ENCODE measurements around the gene COG4. TPM values are rescaled to one million over a fixed set of nuclear protein-coding genes. Genes with fewer than 3 reads are reported as not detected.

Gene COG4
- total and polyA plus RNA-seq, 2 experiments from 2014 or later, result 28.8 to 38.1 TPM

DNA sequence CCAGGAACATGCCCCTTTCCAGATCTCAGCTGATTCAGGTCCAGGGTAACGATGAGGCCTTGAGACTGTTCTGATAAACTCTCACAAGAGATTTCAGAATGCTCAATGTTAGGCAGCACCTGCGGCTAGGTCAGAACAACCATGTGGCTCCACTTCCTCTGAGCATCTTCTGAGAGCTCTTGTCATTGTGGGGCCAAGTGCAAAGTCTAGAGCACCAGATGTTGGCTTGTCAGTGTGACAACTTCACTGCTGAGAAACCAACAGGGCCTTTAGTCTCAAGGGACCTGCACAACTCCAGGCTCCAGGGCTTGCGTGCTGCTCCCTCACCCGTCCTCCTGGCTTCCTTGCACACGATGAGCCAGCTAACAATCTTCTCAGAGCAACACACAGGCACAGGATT lies 39.9 kb downstream of the COG4 start (continued):
- no peak for TF ChIP-seq ZNF462 (CRISPR knock-in tag; IDR thresholded peaks at IDR 0.05)
- TF ChIP-seq ZNF331 (CRISPR knock-in tag; IDR thresholded peaks at IDR 0.05; ENCODE audit: low read depth), result no peak
- TF ChIP-seq NANOG (IDR thresholded peaks at IDR 0.05; ENCODE audit: borderline replicate concordance), result no peak
- no peak for TF ChIP-seq JUNB (IDR thresholded peaks at IDR 0.05; ENCODE audit: unreplicated experiment)
- no peak for TF ChIP-seq EZH2phosphoT487 (IDR thresholded peaks at IDR 0.05; ENCODE audit: unreplicated experiment)

DNA sequence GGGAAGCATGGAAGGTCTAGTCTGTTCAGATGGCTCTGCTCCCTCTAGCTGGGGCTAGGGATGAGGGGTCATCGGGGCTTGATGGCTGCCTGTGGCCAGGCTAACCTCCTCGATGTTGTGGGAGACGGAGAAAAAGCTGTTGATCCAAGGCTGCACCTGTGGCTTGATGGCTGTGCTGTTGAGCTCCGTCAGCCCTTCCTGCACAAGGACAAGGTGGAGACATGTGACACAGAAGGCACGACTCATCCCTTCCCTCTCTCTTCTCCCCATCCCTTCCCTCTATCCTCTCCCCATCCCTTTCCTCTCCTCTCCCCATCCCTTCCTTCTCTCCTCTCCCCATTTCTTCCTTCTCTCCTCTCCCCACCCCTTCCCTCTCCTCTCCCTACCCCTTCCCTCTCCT lies 40.7 kb downstream of the COG4 start:
- Mint-ChIP-seq H3K27ac (no peak overlapping the region), H3K4me1 (peaks cover 9% of the 10 kb centered on the region; the same call in 2 of the 3 replicates), H3K9me3 (no peaks in the 10 kb centered on the region), H3K36me3 (ENCODE audit: low read depth) (peaks cover 17% of the 10 kb centered on the region), H3K4me3 (no peak overlapping the region), H3K27me3 (ENCODE audit: insufficient read depth, low read depth, poor library complexity) (peaks cover 10% of the 10 kb centered on the region)
- Histone ChIP-seq H3K36me3 (ENCODE audit: insufficient read depth) (no peaks in the 10 kb centered on the region), H3K9me2 (ENCODE audit: insufficient read depth) (no peaks in the 10 kb centered on the region), H3K27ac (ENCODE audit: low read depth) (no peak overlapping the region), H2AFZ (no peak overlapping the region), H3K4me1 (ENCODE audit: insufficient read depth) (no peaks in the 10 kb centered on the region), H3K4me2 (no peak overlapping the region), H3K27me3 (ENCODE audit: insufficient read depth) (no peaks in the 10 kb centered on the region), H3K79me2 (replicated peaks; ENCODE audit: insufficient read depth) (no peaks in the 10 kb centered on the region), H4K20me1 (replicated peaks; ENCODE audit: insufficient read depth) (no peaks in the 10 kb centered on the region; the same call in 1 of the 2 replicates), H3K4me3 (no peak overlapping the region), H3F3A (replicated peaks; ENCODE audit: low read depth) (no peaks in the 10 kb centered on the region)
- ATAC-seq, result no peak
- no peak for DNase-seq (ENCODE audit: low spot score)
- TF ChIP-seq CREB1 (CRISPR knock-in tag; IDR thresholded peaks at IDR 0.05; ENCODE audit: low read depth) (no peak), STAT1 (IDR thresholded peaks at IDR 0.05; ENCODE audit: unreplicated experiment) (no peak), ZNF331 (CRISPR knock-in tag; IDR thresholded peaks at IDR 0.05; ENCODE audit: low read depth) (no peak), ZNF462 (CRISPR knock-in tag; IDR thresholded peaks at IDR 0.05) (no peak)
